GDM1 (cell line): ENCODE results near the gene TCEANC2.

ENCODE experiments used
- DNase-seq: peaks from one replicate; lab custom pipeline; 2025; lab: John Stamatoyannopoulos, UW

The TCEANC2 gene

GRCh38 chr1:54136269-54136896 lies 83.0 kb downstream of the TCEANC2 start:
- DNase-seq: no peak

GRCh38 chr1:54136963-54137533 lies 83.6 kb downstream of the TCEANC2 start:
- no peak for DNase-seq

DNA sequence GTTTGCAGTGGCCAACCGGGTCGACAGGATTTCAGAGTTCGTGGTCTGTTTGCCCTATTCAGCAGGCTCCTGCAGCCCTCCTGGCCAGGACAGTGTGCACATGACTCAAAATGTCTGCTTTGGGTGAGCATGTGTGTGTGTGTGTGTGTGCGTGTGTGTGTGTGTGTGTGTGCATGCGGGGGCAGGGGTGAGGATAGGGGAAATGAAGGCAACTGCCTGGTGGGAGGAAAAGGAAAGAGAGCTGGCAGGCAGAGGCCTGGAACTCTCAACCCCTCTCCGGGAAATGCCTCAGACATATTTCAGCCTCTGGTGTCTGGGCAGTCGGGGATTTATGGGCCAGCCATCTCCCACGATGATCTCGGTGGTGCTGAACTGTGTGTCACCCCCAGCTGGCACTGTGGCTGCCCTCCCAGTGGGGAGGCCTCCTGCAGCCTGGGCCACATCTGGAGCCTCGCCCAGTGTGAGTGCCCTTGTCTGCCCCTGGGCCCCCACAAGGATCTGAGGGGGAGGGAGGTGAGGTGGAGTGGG lies 84.2 kb downstream of the TCEANC2 start:
- no peak for DNase-seq

DNA sequence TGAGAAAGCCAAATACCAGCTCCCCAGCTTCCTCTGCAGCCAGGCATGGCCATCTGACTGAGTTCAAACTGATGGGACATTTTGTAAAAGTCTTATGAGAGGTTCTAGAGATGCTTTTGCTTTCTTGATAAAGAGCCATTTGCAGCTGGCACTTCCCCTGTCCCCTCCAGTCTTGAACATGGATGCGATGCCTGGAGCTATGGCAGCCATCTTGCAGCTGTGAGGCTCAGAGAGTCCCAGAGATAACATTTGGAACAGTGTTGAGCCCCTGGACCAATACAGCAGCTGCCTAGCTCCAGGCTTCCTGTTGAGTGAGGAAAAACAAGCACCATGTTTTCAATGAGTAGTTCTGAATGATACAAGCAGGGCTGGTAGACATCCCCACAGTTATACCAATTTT lies 85.6 kb downstream of the TCEANC2 start:
- no peak for DNase-seq

GRCh38 chr1:54139711-54140110 lies 86.3 kb downstream of the TCEANC2 start:
- DNase-seq: no peak

DNA sequence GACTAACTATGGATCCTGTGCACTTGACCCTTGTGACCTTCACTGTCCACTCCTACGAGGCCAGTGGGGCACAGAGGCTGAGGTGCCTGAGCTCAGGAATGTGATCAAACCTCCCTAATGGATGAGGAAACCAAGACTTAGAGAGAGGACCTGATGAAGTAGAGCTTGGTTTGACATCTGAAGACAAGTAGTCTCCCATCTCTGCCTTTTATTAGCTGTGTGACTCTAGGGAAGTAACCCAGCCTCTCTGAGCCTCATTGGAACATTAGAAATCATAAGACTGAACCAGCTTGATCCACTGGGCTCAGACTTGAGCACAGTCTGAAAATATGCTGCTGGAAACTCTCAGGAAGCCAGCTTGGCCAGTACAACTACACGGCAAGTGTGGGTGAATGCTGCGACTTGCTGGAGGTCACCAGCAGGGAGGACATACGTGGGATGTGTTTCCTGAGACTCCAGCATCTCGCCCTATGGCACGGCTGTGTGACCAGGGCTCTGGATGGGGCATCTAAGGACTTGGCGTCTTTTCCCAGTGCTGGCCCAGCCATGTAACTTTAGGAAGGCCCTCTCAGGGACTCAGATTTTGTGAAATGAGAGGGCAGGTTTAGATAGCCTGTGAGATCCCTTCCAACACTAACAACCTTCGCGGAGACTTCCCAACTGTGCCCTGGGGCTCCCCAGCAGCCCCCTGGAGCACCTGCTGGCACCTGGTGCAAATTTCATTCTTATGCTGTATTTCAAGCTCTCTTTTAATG lies 88.9 kb downstream of the TCEANC2 start:
- DNase-seq: no peak

DNA sequence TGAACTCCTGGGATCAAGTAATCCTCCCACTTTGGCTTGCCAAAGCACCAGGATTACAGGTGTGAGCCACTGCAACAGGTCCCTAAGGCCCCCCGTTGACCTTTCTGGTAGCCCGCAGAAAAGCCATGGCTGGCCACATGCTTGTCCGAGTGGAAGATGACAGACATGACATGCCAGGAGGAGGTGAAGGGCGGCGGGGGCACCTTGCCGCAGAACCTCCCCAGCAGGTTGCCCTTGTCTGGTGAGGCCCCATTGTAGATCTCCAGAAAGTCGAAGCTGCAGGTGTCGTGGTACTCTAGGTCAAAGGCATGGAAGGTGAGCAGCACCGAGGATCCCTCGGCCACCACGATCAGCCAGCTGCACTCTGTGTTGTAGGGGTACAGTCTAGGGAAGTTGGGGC lies 91.0 kb downstream of the TCEANC2 start:
- no peak for DNase-seq

GRCh38 chr1:54149734-54150133 lies 96.3 kb downstream of the TCEANC2 start:
- no peak for DNase-seq

DNA sequence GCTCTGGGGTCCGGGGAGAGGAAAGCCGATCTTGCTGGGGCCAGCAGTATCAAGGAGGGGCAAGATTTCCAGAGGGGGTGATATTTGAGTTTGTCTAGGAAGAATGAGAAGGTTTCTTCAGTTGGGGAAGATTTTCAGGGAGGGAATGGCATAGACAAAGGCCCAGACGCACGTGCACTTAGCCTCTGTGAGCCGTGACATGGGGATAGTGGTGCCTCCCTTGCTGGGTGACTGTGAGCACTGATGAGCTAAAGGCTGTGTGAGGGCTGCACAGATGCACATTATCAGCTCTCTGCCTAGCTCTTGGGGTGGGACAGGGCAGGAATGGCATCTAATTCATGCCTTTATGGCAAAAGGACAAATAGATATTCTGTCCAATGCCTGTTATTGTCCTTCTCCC lies 97.6 kb downstream of the TCEANC2 start:
- DNase-seq: no peak

DNA sequence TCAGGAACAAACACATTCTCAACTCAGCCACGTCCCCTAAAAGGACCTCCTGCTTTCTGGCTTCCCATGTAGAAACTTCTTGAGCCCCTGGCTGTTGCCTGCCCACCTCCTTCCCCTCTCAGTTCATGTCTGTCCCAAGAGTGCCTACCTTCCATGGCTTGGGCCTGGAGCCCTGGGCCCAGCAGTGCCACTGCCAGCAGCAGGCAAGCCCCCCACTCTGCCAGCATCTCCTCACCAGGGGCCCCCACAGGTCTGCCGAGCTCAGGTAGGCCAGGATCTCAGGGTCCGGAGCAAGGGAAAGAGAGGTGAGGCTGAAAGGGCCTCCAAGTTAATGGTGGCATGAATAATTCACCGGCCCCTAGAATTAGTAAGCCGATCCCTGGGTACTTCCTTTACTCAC lies 99.3 kb downstream of the TCEANC2 start, which contains the start of gene CDCP2:
Gene CDCP2, minus strand, starts transcription at position 305 of the 400 bp plus-strand sequence. Its CDS starts 78 bp downstream, at position 227.
- DNase-seq: no peak

DNA sequence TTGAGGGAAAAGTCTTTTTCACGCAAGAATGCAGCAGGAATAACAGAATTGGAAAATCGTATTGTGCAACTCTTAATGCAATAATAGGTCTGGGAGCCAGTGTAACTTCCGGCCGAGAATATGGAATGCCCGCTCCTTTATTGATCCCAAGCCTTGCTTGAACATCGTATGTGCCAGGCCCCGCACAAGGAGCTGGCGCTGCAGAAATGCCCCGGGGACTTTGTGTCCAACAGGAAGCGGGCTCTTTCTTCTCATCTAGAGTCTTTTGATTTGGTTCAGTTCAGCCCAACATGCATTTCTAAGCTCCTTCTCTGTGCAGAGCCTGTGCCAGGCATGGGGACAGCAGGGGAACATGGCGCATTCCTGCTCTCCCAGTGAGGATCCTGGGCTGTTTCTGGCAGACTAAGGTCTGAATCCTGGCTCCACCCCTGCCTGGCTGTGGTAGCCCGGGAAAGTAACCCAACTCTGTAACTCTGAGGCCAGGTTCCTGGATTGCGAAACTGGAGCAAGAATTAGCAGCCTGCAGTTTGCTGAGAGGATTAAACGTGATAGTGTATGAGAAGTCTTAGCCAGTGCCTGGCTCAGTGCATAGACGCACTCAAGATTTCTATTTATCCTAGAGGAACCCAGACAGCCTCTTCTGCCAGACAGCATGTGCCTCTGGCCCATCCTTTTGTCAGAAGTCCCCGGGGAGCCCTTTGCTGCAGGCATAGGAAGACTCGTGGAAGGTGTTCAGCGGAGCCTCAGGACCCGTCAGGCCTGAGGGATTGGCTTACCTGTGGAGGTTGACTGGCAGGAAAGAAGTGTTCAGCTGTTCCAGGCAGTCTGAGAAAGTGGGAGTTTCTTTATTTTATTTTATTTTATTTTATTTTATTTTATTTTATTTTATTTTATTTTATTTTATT lies 100.4 kb downstream of the TCEANC2 start:
- no peak for DNase-seq
